C1 segment of cervical spinal cord (tissue), 14 donors: ENCODE results near the gene NTMT2.
"Not testable (repeated sequence)": the region's sequence is repeated elsewhere in the genome, so short reads cannot be mapped to it uniquely, and the experiment has no call there.

ENCODE experiments used
- DNase-seq, 14 donors: peaks; one replicate each; lab custom pipeline; 2025; lab: John Stamatoyannopoulos, UW

Gene NTMT2

GRCh38 chr1:170156594-170156993 lies 10.8 kb downstream of the NTMT2 start:
- no peak for DNase-seq

- no peak for DNase-seq
These were observed 12.1 kb downstream of the NTMT2 start for GRCh38 chr1:170157820-170158219.

GRCh38 chr1:170162459-170163246 lies 16.9 kb downstream of the NTMT2 start:
- DNase-seq, result no peak

- no peak for DNase-seq
These were observed 18.5 kb downstream of the NTMT2 start for GRCh38 chr1:170164103-170164763.

GRCh38 chr1:170166518-170167180 lies 20.9 kb downstream of the NTMT2 start:
- DNase-seq, result no peak

GRCh38 chr1:170168265-170168664 lies 22.5 kb downstream of the NTMT2 start:
- DNase-seq, result no peak

GRCh38 chr1:170170513-170170912 lies 24.8 kb downstream of the NTMT2 start:
- not testable (repeated sequence) for DNase-seq

- no peak for DNase-seq
These were observed 28.6 kb downstream of the NTMT2 start for GRCh38 chr1:170174395-170174794.

GRCh38 chr1:170175041-170175440 lies 29.3 kb downstream of the NTMT2 start:
- no peak for DNase-seq

GRCh38 chr1:170175484-170175883 lies 29.7 kb downstream of the NTMT2 start:
- no peak for DNase-seq

GRCh38 chr1:170176772-170177171 lies 31.0 kb downstream of the NTMT2 start:
- DNase-seq, result no peak

- DNase-seq, result no peak
These were observed 36.7 kb downstream of the NTMT2 start for GRCh38 chr1:170182442-170182841.

- DNase-seq, result no peak
These were observed 46.8 kb downstream of the NTMT2 start for GRCh38 chr1:170192546-170192945.

- no peak for DNase-seq
These were observed 48.7 kb downstream of the NTMT2 start for GRCh38 chr1:170194451-170194850.

GRCh38 chr1:170196490-170197236 lies 50.9 kb downstream of the NTMT2 start:
- no peak for DNase-seq

GRCh38 chr1:170198090-170198489 lies 52.3 kb downstream of the NTMT2 start:
- no peak for DNase-seq

GRCh38 chr1:170198584-170198983 lies 52.8 kb downstream of the NTMT2 start:
- DNase-seq, result no peak

- no peak for DNase-seq
These were observed 54.4 kb downstream of the NTMT2 start for GRCh38 chr1:170200161-170200560.

- no peak for DNase-seq
These were observed 55.0 kb downstream of the NTMT2 start for GRCh38 chr1:170200621-170201397.

GRCh38 chr1:170203693-170204092 lies 57.9 kb downstream of the NTMT2 start:
- DNase-seq, result no peak

- DNase-seq, result no peak
These were observed 58.4 kb downstream of the NTMT2 start for GRCh38 chr1:170204121-170204520.
